Fibroblast of skin of scalp (primary cell): ENCODE measurements around the gene EPB41L5.
"Not testable (repeated sequence)": the region's sequence is repeated elsewhere in the genome, so short reads cannot be mapped to it uniquely, and the experiment has no call there.

Experiments
- DNase-seq: peaks from one replicate; pipeline ENCODE4 v3.0.0-alpha.2; 2013

The EPB41L5 gene

DNA sequence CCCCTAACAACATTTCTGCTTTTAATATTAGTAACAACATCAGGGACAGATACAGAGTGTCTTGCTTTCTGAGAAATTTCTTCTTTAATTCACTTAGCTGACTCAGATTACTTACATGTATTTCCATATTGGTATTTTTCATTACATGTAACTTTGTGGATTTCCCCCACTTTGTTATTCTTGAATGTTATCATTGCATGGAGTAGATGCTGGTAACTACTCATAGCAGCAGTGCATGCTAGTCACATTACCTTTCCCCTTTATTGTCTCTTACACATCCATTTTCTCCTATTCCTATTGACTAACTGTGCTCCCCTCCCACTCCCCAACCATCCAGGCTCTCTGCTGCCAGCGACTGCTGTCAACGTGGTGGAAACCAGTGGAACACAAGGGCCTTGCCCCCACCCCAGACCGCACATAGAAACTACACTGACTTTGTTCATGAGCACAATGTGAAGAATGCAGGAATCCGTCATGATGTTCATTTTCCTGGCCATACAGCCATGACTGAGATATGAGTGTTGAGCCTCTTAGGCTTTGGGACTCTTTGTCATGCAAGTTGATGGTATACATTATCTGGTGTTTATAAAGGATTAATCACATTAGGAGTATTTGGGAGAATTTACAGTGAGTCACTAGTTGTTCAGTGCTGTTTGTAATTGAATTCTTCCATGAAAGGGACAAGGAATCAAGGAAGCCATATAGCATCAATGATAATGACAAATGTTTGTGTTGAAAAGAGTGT lies 91.0 kb downstream of the EPB41L5 start:
- DNase-seq: peak; percentile 93

DNA sequence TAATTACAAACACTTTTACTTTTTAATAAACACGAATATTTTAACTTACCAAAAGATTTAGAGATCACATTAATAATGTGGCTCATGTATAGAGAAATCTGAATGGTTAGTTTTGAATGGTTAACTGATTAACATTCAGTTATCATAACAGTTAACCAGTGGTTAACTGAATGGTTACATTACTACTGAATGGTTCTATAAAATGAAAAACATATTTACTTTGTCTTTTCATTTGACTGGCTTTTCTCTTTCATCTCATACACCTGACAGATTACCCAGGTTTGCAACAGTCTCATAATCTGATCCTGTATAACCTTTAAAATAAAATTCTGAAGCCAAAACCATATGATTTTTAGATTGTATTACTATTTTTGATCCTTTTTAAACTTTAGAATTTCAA lies 91.9 kb downstream of the EPB41L5 start:
- no peak for DNase-seq

DNA sequence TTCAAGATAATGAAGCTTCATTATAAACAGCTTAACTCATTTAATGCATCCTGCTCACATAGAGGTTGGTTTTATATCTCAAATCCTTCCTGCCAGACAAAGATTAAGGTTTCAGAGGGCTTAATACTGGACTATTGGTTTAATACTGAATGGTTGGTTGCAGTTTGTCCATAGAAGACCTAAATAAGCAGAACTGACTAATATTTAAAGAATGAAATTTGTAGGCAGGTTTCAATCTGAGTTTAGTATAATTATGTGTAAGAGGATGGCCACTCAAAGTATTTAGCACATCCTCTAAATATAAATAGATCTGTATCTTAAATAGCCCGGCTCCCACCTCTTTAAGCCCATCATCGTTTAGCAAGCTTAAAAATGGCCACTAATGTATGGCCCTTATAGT lies 92.5 kb downstream of the EPB41L5 start:
- no peak for DNase-seq

DNA sequence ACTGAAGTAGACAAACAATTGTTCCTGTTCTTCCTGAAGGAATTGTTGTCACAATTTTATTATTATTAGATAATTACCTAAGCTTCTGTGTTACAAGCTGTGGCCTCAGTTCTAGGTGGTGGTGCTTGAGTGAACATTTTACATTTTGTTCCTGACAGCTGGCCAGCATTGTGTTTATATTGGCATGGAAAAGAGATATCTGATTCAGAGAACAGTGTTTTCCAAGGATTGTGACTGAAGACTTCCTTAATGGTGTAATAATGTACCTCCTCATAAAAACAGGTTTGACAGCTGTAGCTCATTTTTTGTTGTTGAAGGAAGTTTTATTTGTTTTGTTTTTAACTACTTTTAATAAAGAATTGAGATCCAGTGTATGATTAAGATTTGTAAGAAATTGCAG lies 95.2 kb downstream of the EPB41L5 start:
- DNase-seq: peak; percentile 76

DNA sequence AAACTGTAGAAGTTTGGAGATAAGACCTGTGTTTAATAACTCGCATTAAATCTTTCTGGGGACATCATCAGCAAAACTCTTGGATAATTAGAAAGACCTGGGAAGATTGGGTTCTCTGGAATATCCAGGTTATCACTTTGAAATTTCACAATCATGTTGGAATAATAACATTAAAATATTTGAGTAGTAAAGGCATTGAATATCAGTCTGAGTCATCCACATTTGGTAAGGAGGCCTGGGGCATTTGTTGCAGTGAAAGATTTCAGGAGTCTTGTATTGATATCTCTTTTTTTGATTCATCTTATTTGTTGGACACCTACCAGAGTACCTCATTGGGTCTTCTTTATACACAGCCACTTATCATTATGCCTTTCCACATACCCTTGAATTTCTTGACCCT lies 95.9 kb downstream of the EPB41L5 start:
- DNase-seq: peak; percentile 6

DNA sequence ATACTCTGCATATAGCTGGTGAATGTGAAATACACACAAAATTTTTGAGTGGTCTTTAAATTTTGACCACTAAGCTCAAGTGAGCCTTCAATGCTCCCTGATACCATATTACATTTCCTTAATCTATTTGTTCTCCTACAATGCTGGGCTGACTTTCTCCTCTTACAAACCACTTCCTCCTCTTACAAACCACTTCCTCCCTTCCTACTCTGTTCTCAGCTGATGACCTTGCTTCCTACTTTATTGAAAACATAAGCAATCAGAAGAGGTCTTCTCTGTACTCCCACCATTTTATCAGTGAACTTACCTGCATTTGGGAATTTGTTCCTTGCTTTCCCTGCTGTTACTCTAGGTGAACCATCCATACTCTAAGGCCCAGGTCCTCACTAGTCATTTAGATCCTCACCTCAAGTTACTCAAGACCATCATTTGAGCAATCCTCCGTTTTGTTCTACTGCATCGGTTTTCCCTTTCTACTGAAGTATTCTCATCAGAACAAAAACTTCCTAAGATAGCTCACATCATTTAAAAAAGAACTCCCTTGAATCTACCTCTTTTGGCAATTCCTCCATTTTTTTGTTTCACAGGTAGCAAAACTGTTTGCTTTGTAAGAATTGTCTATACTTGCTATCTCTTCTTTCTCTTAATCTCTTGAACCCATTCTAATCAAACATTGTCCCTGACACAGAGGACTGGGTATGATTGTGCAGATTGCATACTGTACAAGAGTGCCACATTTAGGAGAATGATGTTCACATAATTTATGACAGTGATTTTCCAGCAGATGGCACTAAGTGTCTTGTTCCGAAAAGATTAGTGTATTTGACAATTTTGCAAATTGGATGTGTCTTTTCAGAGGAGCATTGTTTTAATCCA lies 96.5 kb downstream of the EPB41L5 start:
- DNase-seq: peak; percentile 56

DNA sequence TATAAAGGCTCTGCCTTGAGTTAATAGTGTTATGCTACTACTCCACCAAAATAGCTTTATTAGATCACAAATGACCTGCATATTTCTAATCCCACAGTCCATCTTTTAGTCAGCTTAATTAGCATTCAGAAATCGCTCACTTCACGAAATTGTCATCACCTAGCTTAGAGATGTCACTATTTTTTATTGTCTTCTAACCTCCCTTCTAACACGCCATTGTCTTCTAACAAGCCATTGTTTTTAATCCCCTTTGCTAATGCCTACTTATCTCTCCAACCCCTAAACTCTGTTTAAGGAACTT lies 97.1 kb downstream of the EPB41L5 start:
- no peak for DNase-seq

DNA sequence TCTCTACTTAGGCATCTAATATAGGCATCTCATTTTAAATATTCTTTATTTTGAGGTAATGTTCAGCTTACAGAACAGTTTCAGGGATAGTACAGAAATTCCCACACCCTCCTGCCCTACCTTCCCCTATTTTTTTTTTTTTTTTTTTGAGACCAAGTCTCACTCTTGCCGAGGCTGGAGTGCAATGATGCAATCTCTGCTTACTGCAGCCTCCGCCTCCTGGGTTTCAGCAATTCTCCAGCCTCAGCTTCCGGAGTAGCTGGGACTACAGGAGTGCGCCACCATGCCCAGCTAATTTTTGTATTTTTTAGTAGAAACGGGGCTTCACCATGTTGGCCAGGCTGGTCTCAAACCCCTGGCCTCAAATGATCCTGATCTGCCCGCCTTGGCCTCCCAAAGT lies 97.6 kb downstream of the EPB41L5 start:
- no peak for DNase-seq

DNA sequence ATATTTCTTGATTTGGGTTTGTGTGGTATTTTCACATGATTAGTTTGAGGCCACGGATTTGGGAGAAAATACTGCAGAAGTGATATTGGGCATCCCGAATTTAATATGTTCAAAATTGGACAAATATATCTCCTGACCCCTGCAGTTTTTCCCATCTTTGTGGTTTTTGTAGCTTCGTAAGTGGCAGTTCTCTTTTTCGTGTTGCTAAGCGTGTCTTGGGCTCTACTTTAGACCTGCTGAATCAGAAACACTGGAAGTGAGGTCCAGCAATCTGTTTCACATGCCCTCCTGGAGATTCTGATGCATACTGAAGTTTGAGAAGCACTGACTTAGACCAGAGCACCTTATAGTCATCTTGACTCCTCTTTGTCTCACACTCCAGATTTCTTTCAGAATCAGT lies 98.3 kb downstream of the EPB41L5 start:
- no peak for DNase-seq

DNA sequence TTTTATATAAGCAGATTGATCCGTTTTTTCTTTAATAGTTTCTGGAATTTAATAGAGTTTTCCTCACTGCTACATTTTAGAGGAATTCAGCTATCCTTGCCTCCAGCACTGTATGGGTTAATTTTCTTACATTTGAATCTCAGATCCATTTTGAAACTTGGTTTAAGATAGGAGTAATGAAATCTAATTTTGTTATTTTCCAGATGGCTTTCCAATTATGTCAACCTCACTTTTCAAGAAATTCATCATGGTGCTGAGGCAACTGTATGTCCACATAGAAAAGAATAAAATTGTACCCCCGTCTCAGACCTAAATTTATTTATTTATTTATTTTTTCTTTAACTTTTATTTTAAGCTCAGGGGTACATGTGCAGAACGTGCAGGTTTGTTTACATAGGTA lies 105.1 kb downstream of the EPB41L5 start:
- no peak for DNase-seq

DNA sequence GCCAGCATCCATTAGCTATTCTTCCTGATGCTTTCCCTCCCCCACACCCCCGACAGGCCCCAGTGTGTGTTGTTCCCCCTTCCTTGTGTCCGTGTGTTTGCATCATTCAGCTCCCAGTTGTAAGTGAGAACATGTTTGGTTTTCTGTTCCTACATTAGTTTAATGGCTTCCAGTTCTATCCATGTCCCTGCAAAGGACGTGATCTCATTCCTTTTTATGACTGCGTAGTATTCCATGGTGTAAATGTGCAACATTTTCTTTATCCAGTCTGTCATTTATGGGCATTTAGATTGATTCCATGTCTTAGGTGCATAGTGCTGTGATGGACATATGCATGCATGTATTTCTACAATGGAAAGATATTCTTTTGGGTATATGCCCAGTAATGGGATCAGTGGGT lies 105.6 kb downstream of the EPB41L5 start:
- DNase-seq: no peak

DNA sequence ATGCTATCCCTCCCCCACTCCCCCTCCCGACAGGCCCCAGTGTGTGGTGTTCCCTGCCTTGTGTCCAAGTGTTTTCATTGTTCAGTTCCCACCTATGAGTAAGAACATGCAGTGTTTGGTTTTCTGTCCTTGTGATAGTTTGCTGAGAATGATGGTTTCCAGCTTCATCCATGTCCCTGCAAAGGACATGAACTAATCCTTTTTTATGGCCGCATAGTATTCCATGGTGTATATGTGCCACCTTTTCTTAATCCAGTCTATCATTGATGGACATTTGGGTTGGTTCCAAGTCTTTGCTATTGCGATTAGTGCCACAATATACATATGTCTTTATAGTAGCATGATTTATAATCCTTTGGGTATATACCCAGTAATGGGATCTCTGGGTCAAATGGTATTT lies 108.5 kb downstream of the EPB41L5 start:
- DNase-seq: not testable (repeated sequence)

DNA sequence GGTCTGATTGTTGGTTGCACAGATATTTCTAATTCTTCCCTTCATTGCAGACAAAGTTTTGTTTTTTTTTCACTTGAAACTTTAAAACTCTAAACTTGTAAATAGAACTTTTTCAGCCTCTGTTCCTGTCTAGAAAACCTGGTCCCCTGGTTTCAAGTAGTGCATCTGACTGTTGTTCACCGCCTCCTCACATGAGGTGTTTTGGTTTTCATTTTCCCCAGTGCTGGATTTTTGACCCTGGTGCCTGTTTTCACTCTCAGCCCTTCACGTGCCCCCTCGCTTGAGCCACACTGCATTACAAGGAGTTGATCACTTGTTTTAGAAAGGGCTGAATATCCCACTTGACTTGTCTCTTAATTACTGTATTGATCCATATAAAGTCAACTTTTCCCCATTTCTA lies 110.2 kb downstream of the EPB41L5 start:
- DNase-seq: no peak

DNA sequence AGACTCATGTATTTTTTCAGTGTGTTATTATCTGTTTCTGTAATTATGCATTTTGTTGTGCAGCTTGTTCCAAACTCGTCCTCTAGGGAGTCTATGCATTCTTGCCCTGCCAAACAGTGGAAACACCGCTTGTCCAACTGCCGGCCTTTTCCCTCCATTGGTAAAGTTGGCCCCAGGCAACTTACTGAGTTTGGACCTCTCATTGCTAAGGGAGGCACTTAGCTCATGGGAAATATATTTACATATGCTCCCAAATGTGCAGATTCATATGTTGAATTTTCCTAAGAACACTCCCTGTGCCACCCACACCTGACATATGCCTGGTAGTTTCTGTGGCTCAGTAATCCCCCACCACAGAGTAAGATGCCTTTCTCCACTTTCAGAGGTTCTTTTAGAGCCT lies 112.3 kb downstream of the EPB41L5 start:
- DNase-seq: no peak

DNA sequence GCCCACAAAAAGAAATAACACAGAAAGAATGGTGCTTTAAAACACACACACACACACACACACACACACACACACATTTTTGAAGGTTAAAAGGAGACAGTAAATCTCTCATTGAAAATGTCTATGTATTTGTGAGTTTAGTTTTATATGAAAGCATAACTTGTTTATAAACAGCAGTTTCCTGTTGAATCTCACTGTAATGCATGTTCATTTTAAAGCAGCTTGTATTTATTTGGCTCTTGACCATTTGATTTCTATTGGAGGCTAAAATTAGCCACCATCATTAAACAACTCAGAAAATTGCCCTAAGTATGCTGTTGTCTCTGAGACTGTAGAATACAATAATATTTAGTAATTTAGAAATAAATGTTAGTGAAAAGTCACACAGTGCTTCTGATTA lies 115.3 kb downstream of the EPB41L5 start:
- DNase-seq: no peak

DNA sequence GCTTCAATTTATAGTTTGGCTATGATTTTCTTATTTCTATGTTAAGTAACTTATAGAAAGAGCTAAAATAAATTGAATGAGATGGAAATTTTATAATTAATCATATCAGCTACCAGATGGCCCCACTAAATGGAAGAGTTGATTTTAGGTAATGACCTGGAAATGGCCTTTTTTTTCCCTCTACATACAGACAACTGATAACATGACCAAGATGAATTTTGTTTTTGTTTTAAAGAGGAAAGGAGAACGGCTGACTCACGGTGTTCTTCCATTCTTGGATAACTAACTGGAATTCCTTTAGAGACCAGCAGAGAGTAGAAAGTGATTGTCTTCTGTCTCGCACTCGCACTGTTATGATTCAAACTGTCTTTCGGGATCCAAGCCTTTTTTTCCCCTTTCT lies 119.3 kb downstream of the EPB41L5 start:
- peak; percentile 43 for DNase-seq

DNA sequence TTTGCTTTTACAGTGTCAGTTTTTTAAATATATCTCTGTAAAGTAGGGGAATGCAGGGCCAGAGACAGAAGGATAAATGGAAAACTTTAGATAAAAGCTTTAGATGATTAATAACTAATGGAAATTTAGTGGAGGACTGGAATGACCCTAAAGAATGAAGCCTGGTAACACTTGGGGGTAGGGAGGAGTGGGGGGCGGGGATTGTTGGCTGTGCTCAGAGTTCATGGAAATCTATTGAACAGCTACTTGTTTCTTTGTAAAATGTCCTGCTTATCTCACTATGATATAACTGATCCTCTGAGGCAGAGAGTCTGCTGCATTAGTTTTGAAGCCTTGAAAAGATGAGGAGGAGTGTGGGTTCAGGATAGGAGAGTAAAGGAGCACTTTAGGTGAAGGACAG lies 119.8 kb downstream of the EPB41L5 start:
- no peak for DNase-seq

DNA sequence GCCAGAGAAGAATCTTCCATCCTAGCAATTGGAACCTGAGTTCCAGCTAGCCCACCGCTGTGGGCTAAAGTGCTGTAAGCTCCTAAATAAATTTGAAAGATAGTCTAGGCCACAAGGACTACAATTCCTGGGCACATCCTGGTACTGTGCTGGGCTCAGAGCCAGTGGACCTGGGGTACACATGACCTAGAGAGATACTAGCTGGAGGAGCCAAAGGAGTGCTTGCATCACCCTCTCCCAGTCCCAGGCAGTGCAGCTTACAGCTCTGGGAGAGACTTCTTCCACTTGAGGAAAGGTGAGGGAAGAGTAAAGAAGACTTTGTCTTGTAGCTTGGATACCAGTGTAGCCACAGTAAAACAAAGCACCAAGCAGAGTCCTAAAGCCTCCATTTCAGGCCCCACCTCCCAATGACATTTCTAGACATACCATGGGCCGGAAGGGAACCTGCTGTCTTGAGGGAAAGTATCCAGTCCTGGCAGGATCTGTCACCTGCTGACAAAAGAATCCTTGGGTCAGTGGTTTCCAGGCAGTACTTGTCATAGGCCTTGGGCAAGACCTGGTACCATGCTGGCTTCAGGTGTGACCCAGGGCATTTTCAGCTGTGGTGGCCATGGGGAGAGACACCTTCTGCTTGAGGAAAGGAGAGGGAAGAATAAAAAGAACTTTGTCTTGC lies 120.8 kb downstream of the EPB41L5 start:
- no peak for DNase-seq

DNA sequence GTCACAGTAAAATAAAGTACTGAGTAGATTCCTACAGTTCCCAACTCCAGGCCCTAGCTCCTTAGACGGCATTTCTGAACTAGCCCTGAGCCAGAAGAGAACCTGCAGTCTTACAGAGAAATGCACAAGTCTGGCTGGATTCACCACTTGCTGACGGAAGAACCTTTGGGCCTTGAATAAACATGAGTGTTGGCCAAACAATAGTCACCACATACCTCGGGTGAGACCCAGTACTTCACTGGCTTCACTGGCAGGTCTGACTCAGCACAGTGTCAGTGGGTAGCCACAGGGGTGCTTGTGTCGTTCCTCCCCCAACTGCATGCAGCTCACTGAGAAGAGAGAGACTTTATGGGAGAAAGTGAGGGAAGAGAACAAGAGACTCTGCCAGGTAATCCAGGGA lies 121.4 kb downstream of the EPB41L5 start:
- peak; percentile 90 for DNase-seq

DNA sequence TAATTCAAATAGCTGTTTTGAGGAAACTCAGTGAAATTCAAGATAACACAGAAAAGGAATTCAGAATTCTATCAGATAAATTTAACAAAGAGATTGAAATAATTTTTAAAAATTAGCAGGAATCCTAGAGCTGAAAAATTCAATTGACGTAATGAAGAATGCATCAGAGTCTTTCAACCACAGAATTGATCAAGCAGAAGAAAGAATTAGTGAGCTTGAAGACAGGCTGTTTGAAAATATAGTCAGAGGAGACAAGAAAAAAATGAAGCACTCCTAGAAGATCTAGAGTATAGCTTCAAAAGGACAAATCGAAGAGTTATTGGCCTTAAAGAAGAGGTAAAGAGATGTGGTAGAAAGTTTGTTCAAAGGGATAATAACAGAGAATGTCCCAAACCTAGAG lies 122.1 kb downstream of the EPB41L5 start:
- not testable (repeated sequence) for DNase-seq

DNA sequence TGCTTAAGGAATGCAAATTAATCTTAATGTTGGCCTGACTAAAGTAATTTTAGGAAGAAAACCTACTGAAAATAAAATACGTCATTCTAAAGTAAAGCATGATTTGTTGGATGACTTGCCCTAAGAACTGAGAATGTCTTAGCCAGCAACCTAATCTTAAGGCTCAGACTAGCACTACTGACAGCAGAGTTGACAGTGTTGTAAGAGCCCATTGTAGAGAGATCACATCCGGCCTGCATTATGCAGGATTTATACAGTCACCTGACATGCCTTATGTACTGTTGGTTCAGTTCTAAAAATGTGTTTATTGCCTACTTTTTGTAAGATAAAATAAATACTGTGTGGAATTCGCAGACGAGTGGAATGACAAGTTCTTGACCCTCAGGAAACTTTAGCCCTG lies 128.0 kb downstream of the EPB41L5 start:
- DNase-seq: no peak

DNA sequence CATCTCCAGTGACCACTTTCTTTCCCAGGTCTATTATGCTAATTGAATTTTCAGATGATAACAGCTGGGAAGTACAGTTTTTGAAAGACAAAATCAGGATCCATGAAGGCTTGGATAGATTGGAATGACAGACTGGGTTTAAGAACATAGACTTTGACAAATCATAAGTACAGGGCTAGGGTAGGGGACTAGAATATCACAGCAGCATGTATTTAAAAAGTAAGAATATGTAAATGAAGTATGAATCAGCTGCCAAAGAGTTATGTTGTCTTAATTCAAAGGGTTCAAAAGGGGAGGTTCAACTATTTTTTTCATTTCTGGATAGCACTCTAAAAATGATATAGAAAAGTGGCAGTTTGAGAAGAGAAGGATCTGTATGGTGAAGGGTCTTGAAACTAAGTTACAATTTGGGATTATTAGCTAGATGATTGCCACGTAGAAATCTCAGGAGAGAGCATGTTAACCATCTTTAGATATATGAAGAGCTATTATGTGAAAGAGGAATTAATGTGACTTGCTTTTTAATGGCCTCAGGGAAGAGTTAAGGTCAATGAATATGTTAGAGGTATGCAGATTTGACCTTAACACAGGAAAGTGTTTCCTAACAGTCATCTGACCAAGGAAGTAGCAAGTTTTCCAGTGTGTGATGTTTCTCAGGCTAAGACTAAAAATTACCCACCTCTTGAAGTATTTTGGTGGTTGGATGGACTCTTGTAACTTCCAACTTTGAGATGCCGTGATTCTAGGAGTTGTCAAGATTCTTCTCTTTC lies 128.6 kb downstream of the EPB41L5 start:
- no peak for DNase-seq
